Gastrocnemius medialis (tissue), 4 donors: ENCODE measurements around the gene TNFSF13. TPM values are rescaled to one million over a fixed set of nuclear protein-coding genes. Genes with fewer than 3 reads are reported as not detected.

Experiments
- ATAC-seq, 2 donors: fragments of 150-250 bp; one replicate each; pipeline ENCODE4 v1.9.1; 2016
- DNase-seq, 2 donors: peaks; one replicate each; pipeline ENCODE4 v3.0.0-alpha.2; 2019
- H3K27ac ChIP-seq, 4 donors: fragments of 200-600 bp; sonication (generic); 1 replicate in 1 of 4; 2 replicates in 3 of 4; pipeline ENCODE4 v1.5.1; 2016 to 2018; ENCODE audit warnings: mild to moderate bottlenecking in 2 of 4, moderate library complexity in 1 of 4
- H3K27me3 ChIP-seq, 3 donors: fragments of 200-600 bp; sonication (generic) in 2 of 3; 1 replicate in 1 of 3; 2 replicates in 2 of 3; pipeline versions ENCODE4 v1.5.1 to v1.6.0; 2016 to 2019; ENCODE audit warnings: mild to moderate bottlenecking in 1 of 3, moderate library complexity in 1 of 3
- H3K36me3 ChIP-seq, 2 donors: fragments of 200-600 bp; sonication (generic) in 1 of 2; one replicate each; pipeline ENCODE4 v1.5.1; 2017 to 2018
- H3K4me1 ChIP-seq, 2 donors: fragments of 200-600 bp; sonication (generic) in 1 of 2; one replicate each; pipeline ENCODE4 v1.5.1; 2016 to 2017; ENCODE audit warnings: mild to moderate bottlenecking in 2 of 2
- H3K4me3 ChIP-seq, 4 donors: fragments of 200-600 bp; sonication (generic) in 3 of 4; 1 replicate in 1 of 4; 2 replicates in 3 of 4; pipeline ENCODE4 v1.5.1; 2016 to 2019; ENCODE audit warnings: mild to moderate bottlenecking in 2 of 4
- H3K9me3 ChIP-seq, 3 donors: fragments of 200-600 bp; sonication (generic) in 2 of 3; 1 replicate in 1 of 3; 2 replicates in 2 of 3; pipeline ENCODE4 v1.5.1; 2016 to 2019
- CTCF ChIP-seq, 5 experiments: fragments of 450-650 bp in 3 of 5; fragments of 200-600 bp in 2 of 5; sonication (generic) in 2 of 5; IDR thresholded peaks in 4 of 5; conservative IDR thresholded peaks in 1 of 5; 1 replicate in 4 of 5; 2 replicates in 1 of 5; pipeline ENCODE4 v1.5.1; 2016 to 2019; ENCODE audit warnings: antibody characterized with exemption in 5 of 5, mild to moderate bottlenecking in 3 of 5, moderate library complexity in 3 of 5
- POLR2A ChIP-seq, 2 donors: fragments of 450-650 bp; IDR thresholded peaks; one replicate each; pipeline ENCODE4 v1.6.1; 2017; ENCODE audit warnings: antibody characterized with exemption in 2 of 2, mild to moderate bottlenecking in 2 of 2, moderate library complexity in 2 of 2
- in situ Hi-C, 4 donors: fragments of 200-750 bp; cut with MboI; loops; one replicate each; pipeline versions ENCODE4 v1.15.0 to v1.8.0; 2017; ENCODE audit warnings: low sequenced_read_pairs in 4 of 4
- intact Hi-C: fragments of 100-400 bp; cut with DNase I; formaldehyde crosslinking; loops from one replicate; pipeline ENCODE4 v1.15.1; 2023; ENCODE audit warnings: low total_unique reads
- total RNA-seq, 4 donors: library from RNA; depleted of rRNA; stranded (reverse); fragments of >200 nt; gene quantifications; one replicate each; pipeline versions ENCODE4 v1.1.0 to v1.2.3, GENCODE V29; 2016

The TNFSF13 gene
- total RNA-seq, 4 donors from 2014 or later = 2.8 to 8.4 (median 5.0) TPM

- H3K36me3 ChIP-seq = no peaks in the 10 kb centered on the region
- H3K9me3 ChIP-seq = no peaks in the 10 kb centered on the region
- TF ChIP-seq CTCF (IDR thresholded peaks at IDR 0.05 in 4 of 5, conservative IDR thresholded peaks at IDR 0.05 in 1 of 5) (no peak), POLR2A (IDR thresholded peaks at IDR 0.05) (no peak)
- no peak for DNase-seq
- peaks cover 9 to 18% of the 10 kb centered on the region in 2 donors for H3K4me1 ChIP-seq
- in situ Hi-C loops (loop anchor here in 1 of 4 donors (10.0 to 25.0 kb wide), 2 partner anchors 48 to 115 kb away; partner anchors contain the start of genes CHRNB1, FGF11, SPEM2 and SPEM3), intact Hi-C loops (no loop called here)
- H3K27ac ChIP-seq = no peak overlapping the region
- H3K27me3 ChIP-seq = no peaks in the 10 kb centered on the region
- no peak for ATAC-seq
- H3K4me3 ChIP-seq = no peak overlapping the region
Observed at GRCh38 chr17:7552621-7553051, 5.9 kb upstream of the TNFSF13 start.

GRCh38 chr17:7553356-7553755 lies 5.2 kb upstream of the TNFSF13 start:
- H3K27me3 ChIP-seq = no peaks in the 10 kb centered on the region
- no peaks in the 10 kb centered on the region for H3K36me3 ChIP-seq
- TF ChIP-seq POLR2A (IDR thresholded peaks at IDR 0.05) (no peak), CTCF (IDR thresholded peaks at IDR 0.05 in 4 of 5, conservative IDR thresholded peaks at IDR 0.05 in 1 of 5) (no peak)
- no peaks in the 10 kb centered on the region for H3K9me3 ChIP-seq
- no peak for DNase-seq
- H3K4me3 ChIP-seq = no peak overlapping the region
- no peak overlapping the region for H3K27ac ChIP-seq
- no peak for ATAC-seq
- in situ Hi-C loops = loop anchor here in 1 of 4 donors (10.0 to 25.0 kb wide), 2 partner anchors 49 to 116 kb away; partner anchors contain the start of genes CHRNB1, FGF11, SPEM2 and SPEM3
- H3K4me1 ChIP-seq = peaks cover 15 to 22% of the 10 kb centered on the region in 2 donors
- intact Hi-C loops = no loop called here

GRCh38 chr17:7555320-7555948 lies 3.1 kb upstream of the TNFSF13 start:
- peaks cover 31 to 33% of the 10 kb centered on the region in 2 donors for H3K4me1 ChIP-seq
- TF ChIP-seq POLR2A (IDR thresholded peaks at IDR 0.05) (no peak), CTCF (IDR thresholded peaks at IDR 0.05 in 4 of 5, conservative IDR thresholded peaks at IDR 0.05 in 1 of 5) (no peak)
- no peak overlapping the region for H3K4me3 ChIP-seq
- DNase-seq (no peak), ATAC-seq (no peak)
- in situ Hi-C loops (loop anchor here in 1 of 4 donors (10.0 to 25.0 kb wide), 2 partner anchors 51 to 118 kb away; partner anchors contain the start of genes CHRNB1, FGF11, SPEM2 and SPEM3), intact Hi-C loops (no loop called here)
- no peak overlapping the region for H3K27ac ChIP-seq
- no peaks in the 10 kb centered on the region for H3K36me3 ChIP-seq
- H3K9me3 ChIP-seq = no peaks in the 10 kb centered on the region
- no peaks in the 10 kb centered on the region for H3K27me3 ChIP-seq

- Histone ChIP-seq H3K4me3 (no peak overlapping the region), H3K27ac (peak overlapping the region; percentile 9 to 96 (median 94)), H3K27me3 (no peaks in the 10 kb centered on the region), H3K9me3 (no peaks in the 10 kb centered on the region), H3K4me1 (peaks cover 35 to 38% of the 10 kb centered on the region in 2 donors), H3K36me3 (no peaks in the 10 kb centered on the region)
- no peak for TF ChIP-seq POLR2A (IDR thresholded peaks at IDR 0.05)
- TF ChIP-seq CTCF (IDR thresholded peaks at IDR 0.05 in 4 of 5, conservative IDR thresholded peaks at IDR 0.05 in 1 of 5) = no peak
- intact Hi-C loops = no loop called here
- ATAC-seq (no peak), DNase-seq (no peak)
- in situ Hi-C loops = loop anchor here in 1 of 4 donors (10.0 to 25.0 kb wide), 2 partner anchors 52 to 119 kb away; partner anchors contain the start of genes CHRNB1, FGF11, SPEM2 and SPEM3
Observed at GRCh38 chr17:7556627-7557026, 1.9 kb upstream of the TNFSF13 start.
